Esophagus squamous epithelium (tissue), 5 donors: Measurements from ENCODE around the gene HLCS. TPM values are rescaled to one million over a fixed set of nuclear protein-coding genes. Genes with fewer than 3 reads are reported as not detected.
A peak's percentile ranks its signal among the peaks of the same experiment; 100 is the strongest.

Experiments used
- DNase-seq: peaks from one replicate; lab custom pipeline; 2025; lab: John Stamatoyannopoulos, UW
- H3K27ac ChIP-seq, 4 donors: fragments of 200-600 bp; sonication (generic); one replicate each; pipeline ENCODE4 v1.5.1; 2016 to 2019; ENCODE audit warnings: mild to moderate bottlenecking in 1 of 4
- H3K27me3 ChIP-seq, 4 donors: fragments of 200-600 bp; sonication (generic); 1 replicate in 3 of 4; 2 replicates in 1 of 4; pipeline versions ENCODE4 v1.5.1 to v1.6.0; 2017 to 2021; ENCODE audit warnings: antibody characterized with exemption in 1 of 4
- H3K36me3 ChIP-seq, 3 donors: fragments of 200-600 bp; sonication (generic); one replicate each; pipeline ENCODE4 v1.5.1; 2016 to 2019
- H3K4me1 ChIP-seq, 3 donors: fragments of 200-600 bp; sonication (generic); one replicate each; pipeline ENCODE4 v1.5.1; 2017 to 2019
- H3K4me3 ChIP-seq, 4 donors: fragments of 200-600 bp; sonication (generic); 1 replicate in 3 of 4; 2 replicates in 1 of 4; pipeline ENCODE4 v1.5.1; 2016 to 2019; ENCODE audit warnings: mild to moderate bottlenecking in 2 of 4, moderate library complexity in 1 of 4
- H3K9me3 ChIP-seq, 3 donors: fragments of 200-600 bp; sonication (generic); one replicate each; pipeline ENCODE4 v1.5.1; 2016 to 2019
- CTCF ChIP-seq, 6 experiments: fragments of 450-650 bp in 4 of 6; fragments of 200-600 bp in 2 of 6; sonication (generic) in 2 of 6; IDR thresholded peaks; one replicate each; pipeline ENCODE4 v1.5.1; 2016 to 2019; ENCODE audit warnings: antibody characterized with exemption in 6 of 6, mild to moderate bottlenecking in 4 of 6, moderate library complexity in 4 of 6
- POLR2A ChIP-seq, 4 donors: fragments of 450-650 bp; IDR thresholded peaks; one replicate each; pipeline ENCODE4 v1.6.1; 2017; ENCODE audit warnings: antibody characterized with exemption in 4 of 4, mild to moderate bottlenecking in 4 of 4, moderate library complexity in 3 of 4
- WGBS, 2 donors: methylation state at CpG; one replicate each; pipeline ENCODE4 v1.1.5; 2018; 5-methylcytosine and 5-hydroxymethylcytosine counted together
- intact Hi-C: fragments of 100-400 bp; cut with DNase I; formaldehyde crosslinking; loops from one replicate; pipeline ENCODE4 v1.15.0; 2022
- total RNA-seq, 4 donors: library from RNA; depleted of rRNA; stranded (reverse); fragments of >200 nt; gene quantifications; one replicate each; pipeline ENCODE4 v1.1.0, GENCODE V29; 2016
- donor health status: DM: yes; HTN: yes; CAD: no.

Gene HLCS
- total RNA-seq, 4 donors from 2014 or later, result 6.3 to 19.5 (median 13.5) TPM

DNA sequence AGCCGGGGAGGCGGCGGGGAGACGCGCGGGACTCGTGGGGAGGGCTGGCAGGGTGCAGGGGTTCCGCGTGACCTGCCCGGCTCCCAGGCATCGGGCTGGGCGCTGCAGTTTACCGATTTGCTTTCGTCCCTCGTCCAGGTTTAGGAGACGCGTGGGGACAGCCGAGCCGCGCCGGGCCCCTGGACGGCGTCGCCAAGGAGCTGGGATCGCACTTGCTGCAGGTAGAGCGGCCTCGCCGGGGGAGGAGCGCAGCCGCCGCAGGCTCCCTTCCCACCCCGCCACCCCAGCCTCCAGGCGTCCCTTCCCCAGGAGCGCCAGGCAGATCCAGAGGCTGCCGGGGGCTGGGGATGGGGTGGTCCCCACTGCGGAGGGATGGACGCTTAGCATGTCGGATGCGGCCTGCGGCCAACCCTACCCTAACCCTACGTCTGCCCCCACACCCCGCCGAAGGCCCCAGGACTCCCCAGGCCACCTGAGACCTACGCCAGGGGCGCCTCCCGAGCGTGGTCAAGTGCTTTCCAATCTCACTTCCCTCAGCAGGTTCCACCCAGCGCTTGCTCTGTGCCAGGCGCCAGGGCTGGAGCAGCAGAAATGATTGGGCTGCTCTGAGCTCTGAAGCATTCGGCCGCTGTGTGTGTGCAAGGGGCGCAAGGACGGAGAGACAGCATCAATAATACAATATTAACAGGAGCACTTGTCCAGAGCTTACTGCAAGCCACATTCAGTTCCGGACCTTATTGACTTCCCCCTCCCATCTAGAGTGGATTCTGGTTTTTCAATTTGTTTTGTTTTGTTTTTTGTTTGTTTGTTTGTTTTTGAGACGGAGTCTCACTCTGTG lies 257.2 kb downstream of the HLCS start:
- peak overlapping the region; percentile 81 to 97 (median 96) for H3K27ac ChIP-seq
- no peak for DNase-seq
- intact Hi-C loops, result loop anchor here (10.0 kb wide), 1 partner anchor 204 kb away; no protein-coding TSS in a partner anchor
- no peak for TF ChIP-seq POLR2A (IDR thresholded peaks at IDR 0.05)
- no peak for TF ChIP-seq CTCF (IDR thresholded peaks at IDR 0.05)
- H3K36me3 ChIP-seq, result no peaks in the 10 kb centered on the region
- H3K9me3 ChIP-seq, result no peaks in the 10 kb centered on the region
- WGBS, 2 donors, result 0 to 6% methylated on average over 8 to 26 of the region's 55 CpGs
- peaks cover 0 to 100% (median 26%) of the 10 kb centered on the region in 4 donors for H3K27me3 ChIP-seq
- H3K4me1 ChIP-seq, result peaks cover 28 to 98% (median 44%) of the 10 kb centered on the region in 3 donors
- peak overlapping the region; percentile 30 to 78 (median 74) for H3K4me3 ChIP-seq

- Histone ChIP-seq H3K9me3 (no peaks in the 10 kb centered on the region), H3K4me3 (peak overlapping the region; percentile 30 to 78 (median 74)), H3K27ac (peak overlapping the region; percentile 81 to 97 (median 96)), H3K4me1 (peaks cover 28 to 98% (median 44%) of the 10 kb centered on the region in 3 donors), H3K27me3 (peaks cover 0 to 100% (median 28%) of the 10 kb centered on the region in 4 donors), H3K36me3 (no peaks in the 10 kb centered on the region)
- no peak for DNase-seq
- intact Hi-C loops, result loop anchor here (10.0 kb wide), 1 partner anchor 204 kb away; no protein-coding TSS in a partner anchor
- TF ChIP-seq POLR2A (IDR thresholded peaks at IDR 0.05), result no peak
- 7 to 8% methylated on average over 3 to 26 of the region's 44 CpGs for WGBS, 2 donors
Measured at GRCh38 chr21:36708286-36709029, 258.0 kb downstream of the HLCS start.

- Histone ChIP-seq H3K27ac (peak overlapping the region; percentile 81 to 97 (median 96)), H3K4me1 (peaks cover 28 to 98% (median 44%) of the 10 kb centered on the region in 3 donors)
Measured at GRCh38 chr21:36707763-36708285, 258.6 kb downstream of the HLCS start.

DNA sequence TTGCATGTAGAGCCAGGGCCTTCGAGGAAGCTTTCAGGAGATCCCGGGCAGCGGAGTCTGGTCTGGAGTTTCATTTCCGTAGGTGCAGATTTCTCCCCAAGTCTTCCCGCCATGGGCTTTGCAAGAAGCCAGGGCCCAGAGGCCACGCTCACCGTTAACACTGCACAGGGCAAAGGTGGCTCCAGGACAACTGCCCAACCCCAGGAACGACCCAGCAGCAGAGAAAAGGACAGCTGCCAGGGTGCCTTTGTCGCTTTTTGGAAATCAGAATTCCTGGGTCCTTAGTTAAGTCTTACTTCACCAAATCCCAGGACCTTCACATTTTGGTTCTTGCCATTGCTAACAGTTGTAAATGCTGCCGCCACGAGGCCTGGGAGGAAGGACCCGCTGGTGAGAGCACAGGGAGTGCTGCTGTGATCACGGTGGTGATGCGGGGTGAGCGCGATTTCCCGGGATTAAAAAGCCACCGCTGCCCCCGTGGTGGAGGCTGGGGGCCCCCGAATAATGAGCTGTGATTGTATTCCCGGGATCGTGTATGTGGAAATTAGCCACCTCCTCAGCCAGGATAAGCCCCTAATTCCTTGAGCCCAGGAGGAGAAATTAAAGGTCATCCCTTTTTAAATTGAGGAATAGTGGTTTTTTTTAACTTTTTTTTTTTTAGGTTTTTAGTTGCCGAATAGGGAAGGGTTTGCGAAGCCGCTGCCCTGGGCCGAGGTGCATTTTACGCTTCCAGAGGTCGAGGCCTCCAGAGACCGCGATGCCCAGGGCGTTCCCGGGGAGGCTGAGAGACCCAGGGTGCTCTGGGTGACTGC lies 259.3 kb downstream of the HLCS start:
- Histone ChIP-seq H3K4me1 (peaks cover 28 to 96% (median 44%) of the 10 kb centered on the region in 3 donors), H3K4me3 (peak overlapping the region; percentile 31 to 78 (median 74)), H3K27me3 (peaks cover 0 to 100% (median 28%) of the 10 kb centered on the region in 4 donors), H3K9me3 (no peaks in the 10 kb centered on the region), H3K36me3 (no peaks in the 10 kb centered on the region), H3K27ac (peak overlapping the region; percentile 81 to 97 (median 96))
- whole genome bisulfite sequencing, 2 donors, result 7 to 10% methylated on average over 24 to 30 of the region's 32 CpGs
- no peak for DNase-seq
- intact Hi-C loops, result loop anchor here (10.0 kb wide), 1 partner anchor 202 kb away; no protein-coding TSS in a partner anchor
- no peak for TF ChIP-seq POLR2A (IDR thresholded peaks at IDR 0.05)
- TF ChIP-seq CTCF (IDR thresholded peaks at IDR 0.05), result no peak

More at GRCh38 chr21:36707763-36708285, 258.6 kb downstream of the HLCS start:
- intact Hi-C loops, result loop anchor here (10.0 kb wide), 1 partner anchor 203 kb away; no protein-coding TSS in a partner anchor
- H3K4me3 ChIP-seq, result peak overlapping the region; percentile 30 to 78 (median 74)
- no peaks in the 10 kb centered on the region for H3K9me3 ChIP-seq
- no peaks in the 10 kb centered on the region for H3K36me3 ChIP-seq
- DNase-seq, result no peak
- TF ChIP-seq CTCF (IDR thresholded peaks at IDR 0.05) (no peak), POLR2A (IDR thresholded peaks at IDR 0.05) (no peak)
- peaks cover 0 to 100% (median 28%) of the 10 kb centered on the region in 4 donors for H3K27me3 ChIP-seq
- WGBS, 2 donors, result 8% methylated on average over 14 of the region's 53 CpGs; no CpG with 5 or more reads in 1 of the 2 donors
